Non-pigmented ciliary epithelial cell (primary cell): ENCODE results near the gene CCR6.

Source experiments
- DNase-seq: peaks from one replicate; pipeline ENCODE4 v3.0.0-alpha.2; 2010; ENCODE audit warnings: low read depth

The CCR6 gene

GRCh38 chr6:167120583-167120903 is 2.4 kb upstream of the CCR6 start:
- no peak for DNase-seq

DNA sequence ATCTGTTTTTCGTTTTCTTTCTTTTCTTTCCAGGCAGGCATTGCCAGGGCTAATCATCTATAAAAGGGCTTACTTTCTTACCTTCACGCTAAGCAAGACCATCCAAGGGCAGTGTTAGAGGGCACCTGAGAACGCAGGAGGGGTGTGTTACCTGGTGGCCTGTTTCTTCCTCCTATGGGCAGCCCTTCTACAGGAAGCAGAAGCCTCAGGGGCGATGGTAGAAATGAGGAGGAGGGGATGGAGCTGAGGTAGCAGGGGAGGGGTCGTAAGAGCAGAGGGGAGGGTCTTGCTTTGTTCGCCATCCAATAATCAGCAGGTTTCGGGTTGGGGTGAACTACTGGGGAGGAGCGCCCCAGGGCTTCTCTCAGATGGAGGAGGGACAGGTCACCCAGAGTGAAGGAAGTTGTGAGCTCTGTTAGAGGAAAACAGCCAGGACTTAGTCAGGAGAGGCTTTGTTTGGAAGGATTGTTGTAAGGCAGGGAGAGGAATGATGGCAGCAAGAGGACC is 1.5 kb upstream of the CCR6 start:
- no peak for DNase-seq

DNA sequence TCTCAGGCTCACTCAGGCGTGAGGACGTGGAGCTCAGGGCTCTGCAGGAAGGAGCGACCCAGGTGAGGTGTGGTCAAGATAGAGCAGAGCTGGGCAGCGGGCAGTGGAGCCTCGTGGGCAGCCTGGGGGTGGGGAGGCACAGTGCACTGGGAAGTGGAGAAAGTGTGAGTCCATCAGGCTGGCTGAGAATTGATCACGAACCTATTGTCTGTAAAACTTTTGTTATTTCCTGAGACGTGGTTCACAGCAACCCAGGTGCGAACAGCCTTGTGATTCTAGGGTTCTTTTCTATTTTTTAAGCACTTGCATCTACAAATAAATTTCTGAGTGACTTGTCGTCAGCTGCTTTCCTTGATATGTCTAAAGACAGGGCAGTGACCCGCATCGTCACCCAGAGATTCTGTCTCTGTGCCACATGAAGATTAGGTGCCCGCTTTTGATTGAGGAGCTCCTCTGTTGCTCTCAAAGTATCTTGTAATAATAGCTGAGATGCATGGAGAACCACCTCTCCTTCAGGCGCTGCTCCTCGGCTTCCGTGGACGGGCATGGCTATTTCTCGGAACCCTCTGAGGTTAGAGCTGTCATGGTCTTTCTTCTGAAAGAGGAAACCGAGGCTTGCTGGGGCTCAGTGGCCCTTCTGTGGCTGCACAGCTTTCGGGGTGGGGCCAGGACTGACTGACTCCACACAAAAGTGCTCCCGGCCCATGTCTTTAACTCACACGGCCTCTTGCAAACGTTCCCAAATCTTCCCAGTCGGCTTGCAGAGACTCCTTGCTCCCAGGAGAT is 662 bp upstream of the CCR6 start:
- DNase-seq, result no peak

GRCh38 chr6:167124753-167125152 is 1.9 kb downstream of the CCR6 start:
- DNase-seq, result no peak

GRCh38 chr6:167125410-167125809 is 2.5 kb downstream of the CCR6 start:
- no peak for DNase-seq

DNA sequence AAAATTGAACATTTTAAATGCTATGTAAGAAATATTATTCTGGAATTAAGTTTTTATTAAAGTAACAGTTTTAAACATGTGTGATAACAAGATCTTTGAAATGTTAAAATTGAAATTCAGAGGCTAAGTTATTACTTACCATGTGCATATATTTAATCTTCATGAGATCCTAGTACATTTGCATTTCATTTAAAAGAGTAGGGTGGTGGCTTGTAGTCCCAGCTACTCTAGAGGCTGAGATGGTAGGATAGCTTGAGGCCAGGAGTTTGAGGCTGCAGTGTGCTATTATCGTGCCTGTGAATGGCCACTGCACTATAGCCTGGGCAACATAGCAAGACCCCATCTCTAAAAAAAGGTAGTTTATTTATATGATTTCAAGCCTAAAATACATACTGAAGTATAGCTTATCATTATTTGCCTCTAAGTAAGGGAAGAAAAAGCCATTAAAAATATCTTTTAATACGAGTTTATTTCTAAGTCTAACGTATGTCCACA is 3.0 kb downstream of the CCR6 start:
- DNase-seq, result no peak

DNA sequence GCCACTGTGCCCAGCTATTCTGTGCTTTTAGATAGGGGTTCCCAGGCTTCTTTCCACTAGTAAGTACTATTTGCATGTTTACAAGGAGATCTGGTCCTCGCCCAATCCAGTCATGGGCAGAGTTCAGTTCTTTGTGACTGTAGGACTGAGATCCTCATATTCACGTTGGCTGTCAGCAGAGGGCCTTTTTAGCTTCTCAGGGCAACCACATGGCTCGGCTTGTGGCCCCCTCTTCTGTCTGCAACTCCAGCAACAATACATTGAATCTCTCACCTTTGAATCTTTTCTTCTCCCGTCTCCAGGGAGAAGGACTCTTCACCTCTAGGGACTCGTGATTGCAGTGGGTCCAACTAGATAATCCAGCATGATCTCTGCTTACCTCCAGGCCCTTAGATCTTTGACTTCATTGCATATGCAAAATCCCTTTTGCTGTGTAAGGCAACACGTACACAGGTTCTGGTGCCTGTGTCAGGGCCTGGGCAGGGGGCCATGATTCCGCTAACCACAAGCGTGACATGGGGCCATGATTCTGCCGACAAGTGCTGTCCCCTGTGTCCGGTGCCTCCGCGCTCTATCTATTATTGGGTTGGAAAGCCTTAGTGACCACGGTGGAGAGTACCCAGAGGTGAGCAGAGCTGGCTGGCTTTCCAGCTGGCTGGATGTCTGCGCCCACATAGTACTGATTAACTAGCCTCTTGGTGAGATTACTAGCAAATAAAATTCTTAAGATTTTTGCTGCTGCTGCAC is 5.1 kb downstream of the CCR6 start:
- DNase-seq, result no peak

GRCh38 chr6:167129159-167129558 is 6.3 kb downstream of the CCR6 start:
- DNase-seq, result no peak

DNA sequence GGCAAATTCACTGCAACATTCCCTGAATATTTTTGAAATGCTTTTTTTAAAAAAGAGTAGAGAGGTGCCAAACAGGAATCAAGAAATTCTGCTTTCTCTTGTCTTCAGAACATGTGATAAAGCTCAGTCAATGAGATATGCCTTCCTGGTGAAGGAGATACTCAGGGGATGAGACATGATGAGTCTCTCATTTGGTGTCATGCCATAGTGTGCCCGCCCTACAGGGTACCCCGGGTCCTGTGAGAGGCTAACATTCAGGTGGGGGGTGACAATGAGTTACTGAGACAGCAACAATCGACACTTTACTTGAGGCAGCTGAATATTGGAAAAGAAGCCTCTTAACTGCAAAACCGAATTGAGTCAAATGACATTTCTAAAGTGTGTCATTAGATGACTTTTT is 6.7 kb downstream of the CCR6 start:
- no peak for DNase-seq

DNA sequence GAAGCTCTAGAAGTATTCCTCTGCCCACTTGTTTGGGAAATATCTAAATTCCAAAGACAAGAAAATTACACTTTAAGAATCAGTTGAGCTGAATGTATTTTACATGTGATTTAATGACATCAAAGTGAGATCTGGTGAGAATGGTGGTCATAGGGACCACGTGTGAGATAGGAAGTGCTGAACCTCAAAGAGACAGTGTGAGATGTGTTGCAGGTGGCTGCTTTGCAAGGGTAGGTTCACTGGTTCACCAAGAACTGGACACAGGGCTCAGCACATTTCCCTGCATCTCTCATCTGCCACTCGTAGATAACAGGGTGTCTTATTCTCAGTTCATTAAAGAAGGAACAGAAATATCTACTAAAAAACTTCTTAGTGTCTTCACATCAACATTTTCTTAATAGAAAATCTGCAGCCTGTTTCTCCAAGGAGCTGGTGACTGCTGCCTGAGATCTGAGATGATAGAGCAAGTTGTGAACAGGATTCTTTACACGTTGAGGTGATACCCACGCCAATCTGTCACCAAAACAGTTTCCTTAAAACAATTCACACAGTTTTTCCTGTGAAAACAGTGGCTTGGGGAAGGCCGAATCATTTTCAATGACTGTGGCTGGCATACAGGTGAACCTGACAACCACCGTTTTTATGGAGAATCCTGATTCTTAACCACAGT is 7.2 kb downstream of the CCR6 start:
- DNase-seq, result no peak

DNA sequence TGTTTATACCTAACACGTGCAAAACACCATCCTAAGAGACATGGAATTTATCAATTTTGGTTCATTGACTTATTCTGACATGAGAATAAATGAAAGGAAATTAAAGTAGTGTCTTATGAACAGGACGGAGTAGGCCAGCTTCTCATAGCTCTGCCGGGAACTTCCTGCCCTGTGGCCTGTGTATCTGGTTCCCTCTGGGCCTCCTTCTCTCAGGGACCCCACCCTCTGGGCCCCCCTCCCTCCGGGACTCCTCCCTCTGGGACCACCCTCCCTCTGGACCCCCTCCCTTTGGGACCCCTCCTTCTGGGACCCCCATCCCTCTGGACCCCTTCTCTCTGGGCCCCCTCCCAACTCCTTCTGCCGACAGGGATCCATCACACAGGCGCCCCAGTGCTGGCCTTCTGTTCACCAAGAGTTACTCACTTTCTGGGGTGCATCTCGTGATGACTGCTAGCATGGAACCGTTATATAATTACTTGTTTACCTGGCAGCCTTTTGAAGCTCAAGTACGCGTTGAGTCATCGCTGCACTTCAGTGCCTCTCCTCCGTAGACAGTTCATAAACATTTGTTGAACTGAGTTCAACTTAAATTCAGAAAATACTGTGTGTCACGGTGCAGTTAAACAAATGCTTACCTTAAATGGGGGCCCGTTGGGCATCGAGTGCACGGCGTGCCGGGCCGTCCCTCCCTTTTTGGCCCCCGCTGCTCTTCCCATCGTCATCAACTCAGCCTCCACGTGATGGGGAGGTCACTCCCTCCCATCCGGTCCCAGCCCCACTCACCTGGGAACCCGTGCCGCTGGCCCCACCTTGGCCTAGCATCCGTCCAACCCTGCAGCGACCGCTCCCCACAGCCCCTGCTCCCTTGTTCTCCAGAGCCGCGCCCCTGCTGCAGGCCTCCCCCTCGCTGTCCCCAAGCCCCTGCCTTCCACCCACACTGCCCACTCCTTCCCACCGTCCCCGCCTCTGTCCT is 8.1 kb downstream of the CCR6 start:
- no peak for DNase-seq

GRCh38 chr6:167134448-167135328 is 11.8 kb downstream of the CCR6 start:
- no peak for DNase-seq

DNA sequence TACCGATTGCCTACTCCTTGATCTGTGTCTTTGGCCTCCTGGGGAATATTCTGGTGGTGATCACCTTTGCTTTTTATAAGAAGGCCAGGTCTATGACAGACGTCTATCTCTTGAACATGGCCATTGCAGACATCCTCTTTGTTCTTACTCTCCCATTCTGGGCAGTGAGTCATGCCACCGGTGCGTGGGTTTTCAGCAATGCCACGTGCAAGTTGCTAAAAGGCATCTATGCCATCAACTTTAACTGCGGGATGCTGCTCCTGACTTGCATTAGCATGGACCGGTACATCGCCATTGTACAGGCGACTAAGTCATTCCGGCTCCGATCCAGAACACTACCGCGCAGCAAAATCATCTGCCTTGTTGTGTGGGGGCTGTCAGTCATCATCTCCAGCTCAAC is 13.5 kb downstream of the CCR6 start:
- DNase-seq, result no peak

- DNase-seq, result no peak
These were observed 14.2 kb downstream of the CCR6 start for GRCh38 chr6:167137081-167137480.

DNA sequence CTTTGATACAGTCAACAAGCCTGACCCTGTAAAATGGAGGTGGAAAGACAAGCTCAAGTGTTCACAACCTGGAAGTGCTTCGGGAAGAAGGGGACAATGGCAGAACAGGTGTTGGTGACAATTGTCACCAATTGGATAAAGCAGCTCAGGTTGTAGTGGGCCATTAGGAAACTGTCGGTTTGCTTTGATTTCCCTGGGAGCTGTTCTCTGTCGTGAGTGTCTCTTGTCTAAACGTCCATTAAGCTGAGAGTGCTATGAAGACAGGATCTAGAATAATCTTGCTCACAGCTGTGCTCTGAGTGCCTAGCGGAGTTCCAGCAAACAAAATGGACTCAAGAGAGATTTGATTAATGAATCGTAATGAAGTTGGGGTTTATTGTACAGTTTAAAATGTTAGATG is 15.0 kb downstream of the CCR6 start:
- no peak for DNase-seq

DNA sequence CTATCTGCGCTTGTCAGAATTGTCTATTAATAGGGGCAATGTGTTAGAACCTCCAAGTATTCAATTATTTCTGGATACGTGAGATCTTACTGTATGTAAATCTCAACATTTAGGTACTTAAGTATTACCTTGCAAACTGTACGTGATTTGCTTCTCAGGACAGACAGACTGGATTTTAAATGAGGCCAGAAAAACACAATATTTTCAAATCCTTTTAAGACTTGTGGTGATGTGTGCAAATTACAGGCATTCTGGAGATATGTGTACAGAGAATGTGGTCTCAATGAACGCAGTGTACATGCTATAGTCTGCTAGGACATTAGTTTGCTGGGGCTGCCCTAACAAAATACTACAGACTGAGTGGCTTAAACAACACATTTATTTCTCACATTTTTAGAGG is 16.9 kb downstream of the CCR6 start:
- no peak for DNase-seq

DNA sequence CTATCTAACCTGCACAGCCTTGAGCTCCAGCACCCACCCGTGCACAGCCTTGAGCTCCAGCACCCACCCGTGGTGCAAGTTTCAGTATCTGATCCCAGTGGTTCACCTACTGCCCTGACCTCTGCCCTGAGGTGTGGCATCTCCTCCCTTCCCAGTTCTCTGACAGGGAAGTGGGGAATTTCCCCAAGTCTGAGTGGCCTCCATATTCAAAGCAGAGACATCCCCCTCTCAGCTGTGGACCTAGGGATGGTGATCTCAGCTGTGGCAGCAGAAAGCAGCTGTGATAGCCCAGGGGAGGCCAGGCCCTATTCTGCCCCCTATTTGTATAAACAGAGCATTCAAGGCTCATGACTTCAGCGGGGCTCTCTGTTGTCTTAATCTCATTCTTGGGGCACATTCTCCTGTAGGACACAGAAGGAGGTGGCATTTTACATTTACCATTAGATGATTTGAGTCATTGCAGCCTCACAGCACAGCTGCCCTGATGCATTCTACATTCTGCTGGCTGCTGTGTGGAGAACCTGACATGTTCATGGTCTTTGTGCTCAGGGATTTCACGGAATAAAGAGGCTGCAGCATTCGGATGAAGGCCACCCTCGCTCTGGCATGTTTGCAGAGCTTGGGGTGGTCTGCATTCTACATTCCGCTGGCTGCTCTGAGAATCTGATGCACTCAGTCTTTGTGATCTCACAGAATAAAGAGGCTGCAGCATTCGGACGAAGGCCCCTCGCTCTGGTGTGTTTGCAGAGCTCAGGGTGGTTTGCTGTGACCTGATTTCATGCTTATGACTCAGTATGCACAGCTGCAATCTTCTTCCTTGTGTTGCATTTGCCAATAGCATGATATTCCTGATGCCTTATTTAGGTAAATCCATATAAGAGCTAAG is 17.9 kb downstream of the CCR6 start:
- DNase-seq, result no peak

DNA sequence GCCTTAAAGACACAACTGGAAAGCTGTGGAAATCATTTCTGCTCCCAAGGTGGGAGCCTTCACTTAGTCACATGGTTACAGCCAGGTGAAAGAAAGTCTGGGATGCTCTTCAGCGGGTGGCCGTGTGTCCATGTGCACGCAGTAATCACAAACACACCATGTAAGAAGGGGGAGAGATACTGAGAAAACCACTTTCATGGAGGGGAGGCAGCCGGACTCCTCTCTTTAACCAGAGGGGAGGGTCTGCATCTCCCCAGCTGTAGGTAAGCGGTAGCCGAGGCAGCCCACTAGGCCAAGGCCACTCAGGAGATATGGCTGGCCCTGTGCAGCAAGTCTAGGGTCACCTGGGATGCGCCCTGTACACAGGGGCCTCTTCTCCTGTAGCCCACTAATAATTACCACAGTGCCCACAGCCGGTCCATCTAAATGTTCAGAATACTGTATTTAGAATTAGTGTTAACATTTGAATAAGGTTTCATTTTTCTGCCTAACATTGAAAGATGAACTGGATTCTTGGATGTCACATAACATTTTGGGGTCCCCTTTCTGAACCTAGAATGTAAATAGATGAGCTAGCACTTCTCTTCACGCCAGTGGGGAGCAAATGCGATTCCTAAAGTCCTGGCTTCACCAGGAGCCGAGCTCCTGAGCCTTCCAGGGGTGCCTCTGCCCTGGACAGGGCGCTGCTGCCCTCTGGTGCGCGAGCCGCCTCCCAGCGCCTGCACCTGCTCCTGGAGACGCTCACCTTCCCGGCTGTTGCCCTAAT is 19.0 kb downstream of the CCR6 start:
- DNase-seq, result no peak

- no peak for DNase-seq
These were observed 19.5 kb downstream of the CCR6 start for GRCh38 chr6:167142433-167142761.
